AG04450 (cell line): ENCODE data around the gene ANKRD10. TPM values are rescaled to one million over a fixed set of nuclear protein-coding genes. Genes with fewer than 3 reads are reported as not detected.

Experiments used
- CTCF ChIA-PET: fragments of 300-600, 350-600 bp; formaldehyde crosslinking; extraction: SDS; loops from one replicate; lab custom pipeline; 2022; ENCODE audit warnings: antibody characterized with exemption, inconsistent platforms; lab: Charles Lee
- POLR2A ChIA-PET: fragments of 350-600 bp; formaldehyde crosslinking; extraction: SDS; loops from one replicate; lab custom pipeline; 2021; ENCODE audit warnings: antibody characterized with exemption, inconsistent platforms; lab: Yijun Ruan, JAX
- DNase-seq: peaks from one replicate; pipeline ENCODE4 v3.0.0-alpha.2; 2011; ENCODE audit warnings: low read depth, low spot score
- H3K27ac ChIP-seq: one replicate; pipeline ENCODE4 v1.5.1; 2012; ENCODE audit warnings: low read depth, low read length, control low read depth
- H3K27me3 ChIP-seq: one replicate; pipeline ENCODE4 v1.6.0; 2012; ENCODE audit warnings: low read length; ENCODE audit not compliant: control insufficient read depth, insufficient read depth
- H3K4me3 ChIP-seq: 2 replicates; pipeline ENCODE4 v1.5.1; 2011; ENCODE audit warnings: mild to moderate bottlenecking, low read depth, low read length, control low read depth
- H3K9me3 ChIP-seq: 2 replicates; pipeline ENCODE4 v1.5.1; 2012; ENCODE audit warnings: low read length; ENCODE audit not compliant: control insufficient read depth, insufficient read depth
- CTCF ChIP-seq: IDR thresholded peaks from 2 replicates; pipeline ENCODE4 v1.5.1; 2011; ENCODE audit warnings: low read depth, low read length, control low read depth, inconsistent platforms
- polyA plus RNA-seq: library from polyadenylated mRNA; depleted of rRNA; stranded (reverse); fragments of >200 nt; gene quantifications from 2 replicates; pipeline ENCODE4 v1.2.3, GENCODE V29; 2011

ANKRD10 gene
- polyA plus RNA-seq, 1 experiment, result 105 TPM

GRCh38 chr13:110923777-110924638 lies 9.1 kb upstream of the ANKRD10 start:
- DNase-seq, result no peak
- Histone ChIP-seq H3K9me3 (peaks cover under 1% of the 10 kb centered on the region), H3K27me3 (peaks cover 3% of the 10 kb centered on the region), H3K4me3 (no peak overlapping the region), H3K27ac (no peak overlapping the region)
- CTCF ChIA-PET, result interaction anchor here (1.4 kb wide), 1 partner anchor 8 kb away, joined by 3 read pairs; no protein-coding TSS in a partner anchor
- TF ChIP-seq CTCF, result no peak
- POLR2A ChIA-PET, result interaction anchor here (0.5 kb wide), 1 partner anchor 9 kb away, joined by 3 read pairs; no protein-coding TSS in a partner anchor

GRCh38 chr13:110923086-110923485 lies 8.2 kb upstream of the ANKRD10 start:
- Histone ChIP-seq H3K9me3 (no peaks in the 10 kb centered on the region), H3K27ac (no peak overlapping the region), H3K4me3 (no peak overlapping the region), H3K27me3 (no peaks in the 10 kb centered on the region)
- CTCF ChIA-PET, result interaction anchor here (1.4 kb wide), 1 partner anchor 8 kb away, joined by 3 read pairs; no protein-coding TSS in a partner anchor
- no peak for DNase-seq
- POLR2A ChIA-PET, result no interaction called here
- no peak for TF ChIP-seq CTCF

GRCh38 chr13:110922506-110922905 lies 7.6 kb upstream of the ANKRD10 start:
- no peaks in the 10 kb centered on the region for H3K9me3 ChIP-seq
- CTCF ChIA-PET, result no interaction called here
- H3K27ac ChIP-seq, result no peak overlapping the region
- TF ChIP-seq CTCF, result no peak
- no peak overlapping the region for H3K4me3 ChIP-seq
- no peak for DNase-seq
- no peaks in the 10 kb centered on the region for H3K27me3 ChIP-seq
- POLR2A ChIA-PET, result no interaction called here

- no peak for TF ChIP-seq CTCF
- ChIA-PET POLR2A (no interaction called here), CTCF (no interaction called here)
- H3K27ac ChIP-seq, result no peak overlapping the region
- no peak for DNase-seq
- no peaks in the 10 kb centered on the region for H3K9me3 ChIP-seq
- no peaks in the 10 kb centered on the region for H3K27me3 ChIP-seq
- H3K4me3 ChIP-seq, result no peak overlapping the region
Measured at GRCh38 chr13:110921695-110922094, 6.8 kb upstream of the ANKRD10 start.

GRCh38 chr13:110921209-110921608 lies 6.3 kb upstream of the ANKRD10 start:
- no peak for DNase-seq
- no peak overlapping the region for H3K27ac ChIP-seq
- no peak for TF ChIP-seq CTCF
- ChIA-PET POLR2A (no interaction called here), CTCF (interaction anchor here (0.9 kb wide), 1 partner anchor 128 kb away, joined by 3 read pairs; no protein-coding TSS in a partner anchor)
- H3K27me3 ChIP-seq, result no peaks in the 10 kb centered on the region
- no peak overlapping the region for H3K4me3 ChIP-seq
- no peaks in the 10 kb centered on the region for H3K9me3 ChIP-seq
